ENCODE results near the gene C4A.

The C4A gene

DNA sequence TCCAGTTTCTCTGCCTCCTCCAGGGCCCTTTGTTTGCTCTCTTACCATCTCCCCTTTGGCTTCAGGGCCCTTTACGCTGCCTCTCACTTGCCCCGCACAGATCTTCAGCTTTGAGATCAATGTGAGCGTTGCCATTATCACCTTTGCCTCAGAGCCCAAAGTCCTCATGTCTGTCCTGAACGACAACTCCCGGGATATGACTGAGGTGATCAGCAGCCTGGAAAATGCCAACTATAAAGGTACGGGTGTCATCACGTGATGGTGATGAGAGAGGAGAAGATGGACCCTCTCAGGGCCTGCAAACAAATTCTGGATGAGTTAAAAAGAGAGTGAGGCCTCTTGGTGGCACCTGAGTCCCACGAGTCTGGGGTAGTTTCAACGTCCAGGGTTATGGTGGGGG is 46.0 kb upstream of the C4A start (continued):
- TF ChIP-seq ZNF510 (tag by site-specific recombination; IDR thresholded peaks at IDR 0.05; ENCODE audit: insufficient replicate concordance) = no peak
- no peak for TF ChIP-seq ZNF416 (tag by site-specific recombination; IDR thresholded peaks at IDR 0.05)
- no peak for TF ChIP-seq ZNF248 (tag by site-specific recombination; IDR thresholded peaks at IDR 0.05)
- TF ChIP-seq ZNF610 (tag by site-specific recombination; IDR thresholded peaks at IDR 0.05; ENCODE audit: borderline replicate concordance) = no peak
- no peak for TF ChIP-seq ZNF394 (tag by site-specific recombination; IDR thresholded peaks at IDR 0.05; ENCODE audit: borderline replicate concordance)
- TF ChIP-seq, protein P1, sequence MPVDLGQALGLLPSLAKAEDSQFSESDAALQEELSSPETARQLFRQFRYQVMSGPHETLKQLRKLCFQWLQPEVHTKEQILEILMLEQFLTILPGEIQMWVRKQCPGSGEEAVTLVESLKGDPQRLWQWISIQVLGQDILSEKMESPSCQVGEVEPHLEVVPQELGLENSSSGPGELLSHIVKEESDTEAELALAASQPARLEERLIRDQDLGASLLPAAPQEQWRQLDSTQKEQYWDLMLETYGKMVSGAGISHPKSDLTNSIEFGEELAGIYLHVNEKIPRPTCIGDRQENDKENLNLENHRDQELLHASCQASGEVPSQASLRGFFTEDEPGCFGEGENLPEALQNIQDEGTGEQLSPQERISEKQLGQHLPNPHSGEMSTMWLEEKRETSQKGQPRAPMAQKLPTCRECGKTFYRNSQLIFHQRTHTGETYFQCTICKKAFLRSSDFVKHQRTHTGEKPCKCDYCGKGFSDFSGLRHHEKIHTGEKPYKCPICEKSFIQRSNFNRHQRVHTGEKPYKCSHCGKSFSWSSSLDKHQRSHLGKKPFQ (tag by site-specific recombination; IDR thresholded peaks at IDR 0.05) = no peak

DNA sequence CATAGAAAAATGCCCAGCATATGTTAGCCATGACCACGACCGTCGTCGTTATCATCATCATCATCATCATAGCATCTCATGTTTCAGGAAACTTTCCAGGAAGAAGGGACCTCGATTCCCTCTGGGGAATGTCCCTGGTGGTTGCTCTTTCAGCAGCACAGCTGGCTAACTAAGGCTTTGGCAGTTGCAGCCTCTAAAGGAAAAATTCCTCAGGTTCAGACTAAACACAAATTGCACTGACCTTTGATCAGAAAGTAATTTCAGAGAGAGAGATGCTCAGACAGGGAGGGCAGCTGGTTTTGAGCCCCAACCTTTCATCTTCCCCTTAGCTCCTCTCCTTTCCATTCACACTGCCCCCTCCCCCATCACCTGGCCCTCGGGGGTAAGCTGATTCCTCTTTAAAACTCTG is 41.6 kb upstream of the C4A start:
- Histone ChIP-seq H3K4me1 (ENCODE audit: control insufficient read depth, insufficient read depth, low read length) (peaks cover 5% of the 10 kb centered on the region; the same call in 1 of the 2 replicates), H3K9me3 (ENCODE audit: control insufficient read depth, insufficient read depth, low read depth, low read length) (no peaks in the 10 kb centered on the region), H3K27ac (ENCODE audit: extremely low read depth, low read depth, low read length) (no peak overlapping the region), H3K36me3 (ENCODE audit: control insufficient read depth in 2 of 2, insufficient read depth in 1 of 2, low read length in 2 of 2) (no peaks in the 10 kb centered on the region), H3K4me3 (ENCODE audit: low read depth, low read length) (no peak overlapping the region)
- POLR2A ChIA-PET = interaction anchor here (1.1 to 2.6 kb wide), 3 partner anchors 10 to 32 kb away, joined by 5 to 17 read pairs (median 5); partner anchors contain the start of gene DXO
- 0 out of 2 replicates have a peak, but pooled peaks have one; percentile 22 for TF ChIP-seq FEZF1 (tag by site-specific recombination; IDR thresholded peaks at IDR 0.05)
- TF ChIP-seq ZNF335 (tag by site-specific recombination; conservative IDR thresholded peaks at IDR 0.05) = peak; percentile 43
- TF ChIP-seq, protein P2, sequence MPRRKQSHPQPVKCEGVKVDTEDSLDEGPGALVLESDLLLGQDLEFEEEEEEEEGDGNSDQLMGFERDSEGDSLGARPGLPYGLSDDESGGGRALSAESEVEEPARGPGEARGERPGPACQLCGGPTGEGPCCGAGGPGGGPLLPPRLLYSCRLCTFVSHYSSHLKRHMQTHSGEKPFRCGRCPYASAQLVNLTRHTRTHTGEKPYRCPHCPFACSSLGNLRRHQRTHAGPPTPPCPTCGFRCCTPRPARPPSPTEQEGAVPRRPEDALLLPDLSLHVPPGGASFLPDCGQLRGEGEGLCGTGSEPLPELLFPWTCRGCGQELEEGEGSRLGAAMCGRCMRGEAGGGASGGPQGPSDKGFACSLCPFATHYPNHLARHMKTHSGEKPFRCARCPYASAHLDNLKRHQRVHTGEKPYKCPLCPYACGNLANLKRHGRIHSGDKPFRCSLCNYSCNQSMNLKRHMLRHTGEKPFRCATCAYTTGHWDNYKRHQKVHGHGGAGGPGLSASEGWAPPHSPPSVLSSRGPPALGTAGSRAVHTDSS (tag by site-specific recombination; IDR thresholded peaks at IDR 0.05) = peak; percentile 75
- no peak for TF ChIP-seq ZBTB1 (tag by site-specific recombination; IDR thresholded peaks at IDR 0.05)
- CTCF ChIA-PET = interaction anchor here (0.5 to 7.7 kb wide), 5 partner anchors 10 to 356 kb away, joined by 3 to 70 read pairs (median 3); no protein-coding TSS in a partner anchor

DNA sequence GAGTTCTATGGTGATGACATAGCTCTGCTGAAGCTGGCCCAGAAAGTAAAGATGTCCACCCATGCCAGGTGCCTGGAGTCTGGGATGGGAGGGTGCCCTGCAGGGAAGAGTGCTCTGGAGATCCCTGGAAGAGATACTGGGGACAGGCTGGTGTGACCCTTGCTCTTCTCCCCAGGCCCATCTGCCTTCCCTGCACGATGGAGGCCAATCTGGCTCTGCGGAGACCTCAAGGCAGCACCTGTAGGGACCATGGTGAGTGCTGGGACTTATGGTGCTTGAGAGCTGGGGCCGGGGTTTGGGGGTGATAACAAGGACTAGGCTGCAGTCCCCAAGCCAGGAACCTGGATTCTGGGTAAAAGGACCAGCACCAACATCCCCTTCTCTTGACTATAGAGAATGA is 38.1 kb upstream of the C4A start:
- POLR2A ChIA-PET = interaction anchor here (1.1 kb wide), 1 partner anchor 28 kb away, joined by 3 read pairs; the partner anchor contains the start of gene DXO
- H3K36me3 ChIP-seq (ENCODE audit: control insufficient read depth in 2 of 2, insufficient read depth in 1 of 2, low read length in 2 of 2) = no peaks in the 10 kb centered on the region
- CTCF ChIA-PET = interaction anchor here (7.7 kb wide), 1 partner anchor 8 kb away, joined by 70 read pairs; no protein-coding TSS in a partner anchor
- TF ChIP-seq KLF8 (tag by site-specific recombination; IDR thresholded peaks at IDR 0.05) (no peak), ZNF23 (tag by site-specific recombination; IDR thresholded peaks at IDR 0.05; ENCODE audit: borderline replicate concordance) (no peak), ZNF658 (tag by site-specific recombination; IDR thresholded peaks at IDR 0.05) (no peak), ZNF600 (tag by site-specific recombination; IDR thresholded peaks at IDR 0.05) (no peak)
- no peaks in the 10 kb centered on the region for H3K9me3 ChIP-seq (ENCODE audit: control insufficient read depth, insufficient read depth, low read depth, low read length)
- H3K27ac ChIP-seq (ENCODE audit: extremely low read depth, low read depth, low read length) = no peak overlapping the region
- no peak overlapping the region for H3K4me3 ChIP-seq (ENCODE audit: low read depth, low read length)
- peaks cover 5% of the 10 kb centered on the region; the same call in 1 of the 2 replicates for H3K4me1 ChIP-seq (ENCODE audit: control insufficient read depth, insufficient read depth, low read length)

DNA sequence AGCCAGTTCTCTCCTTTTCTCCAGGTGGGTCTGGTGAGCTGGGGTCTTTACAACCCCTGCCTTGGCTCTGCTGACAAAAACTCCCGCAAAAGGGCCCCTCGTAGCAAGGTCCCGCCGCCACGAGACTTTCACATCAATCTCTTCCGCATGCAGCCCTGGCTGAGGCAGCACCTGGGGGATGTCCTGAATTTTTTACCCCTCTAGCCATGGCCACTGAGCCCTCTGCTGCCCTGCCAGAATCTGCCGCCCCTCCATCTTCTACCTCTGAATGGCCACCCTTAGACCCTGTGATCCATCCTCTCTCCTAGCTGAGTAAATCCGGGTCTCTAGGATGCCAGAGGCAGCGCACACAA is 36.7 kb upstream of the C4A start:
- Histone ChIP-seq H3K4me3 (ENCODE audit: low read depth, low read length) (no peak overlapping the region), H3K9me3 (ENCODE audit: control insufficient read depth, insufficient read depth, low read depth, low read length) (no peaks in the 10 kb centered on the region), H3K27ac (ENCODE audit: extremely low read depth, low read depth, low read length) (no peak overlapping the region), H3K36me3 (ENCODE audit: control insufficient read depth in 2 of 2, insufficient read depth in 1 of 2, low read length in 2 of 2) (no peaks in the 10 kb centered on the region), H3K4me1 (ENCODE audit: control insufficient read depth, insufficient read depth, low read length) (peaks cover 5% of the 10 kb centered on the region; the same call in 1 of the 2 replicates)
- CTCF ChIA-PET = interaction anchor here (1.1 kb wide), 1 partner anchor 15 kb away, joined by 4 read pairs; no protein-coding TSS in a partner anchor
- POLR2A ChIA-PET = interaction anchor here (0.6 to 1.7 kb wide), 3 partner anchors 38 to 118 kb away, joined by 3 to 6 read pairs (median 4); partner anchors contain the start of gene HSPA1B
- TF ChIP-seq, protein P3, sequence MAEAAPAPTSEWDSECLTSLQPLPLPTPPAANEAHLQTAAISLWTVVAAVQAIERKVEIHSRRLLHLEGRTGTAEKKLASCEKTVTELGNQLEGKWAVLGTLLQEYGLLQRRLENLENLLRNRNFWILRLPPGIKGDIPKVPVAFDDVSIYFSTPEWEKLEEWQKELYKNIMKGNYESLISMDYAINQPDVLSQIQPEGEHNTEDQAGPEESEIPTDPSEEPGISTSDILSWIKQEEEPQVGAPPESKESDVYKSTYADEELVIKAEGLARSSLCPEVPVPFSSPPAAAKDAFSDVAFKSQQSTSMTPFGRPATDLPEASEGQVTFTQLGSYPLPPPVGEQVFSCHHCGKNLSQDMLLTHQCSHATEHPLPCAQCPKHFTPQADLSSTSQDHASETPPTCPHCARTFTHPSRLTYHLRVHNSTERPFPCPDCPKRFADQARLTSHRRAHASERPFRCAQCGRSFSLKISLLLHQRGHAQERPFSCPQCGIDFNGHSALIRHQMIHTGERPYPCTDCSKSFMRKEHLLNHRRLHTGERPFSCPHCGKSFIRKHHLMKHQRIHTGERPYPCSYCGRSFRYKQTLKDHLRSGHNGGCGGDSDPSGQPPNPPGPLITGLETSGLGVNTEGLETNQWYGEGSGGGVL (tag by site-specific recombination; IDR thresholded peaks at IDR 0.05) = no peak
- no peak for TF ChIP-seq ZFP41 (tag by site-specific recombination; IDR thresholded peaks at IDR 0.05; ENCODE audit: borderline replicate concordance)
- TF ChIP-seq ZNF404 (tag by site-specific recombination; IDR thresholded peaks at IDR 0.05) = no peak
- TF ChIP-seq PRDM1 (tag by site-specific recombination; IDR thresholded peaks at IDR 0.05) = no peak
- TF ChIP-seq, protein P4, sequence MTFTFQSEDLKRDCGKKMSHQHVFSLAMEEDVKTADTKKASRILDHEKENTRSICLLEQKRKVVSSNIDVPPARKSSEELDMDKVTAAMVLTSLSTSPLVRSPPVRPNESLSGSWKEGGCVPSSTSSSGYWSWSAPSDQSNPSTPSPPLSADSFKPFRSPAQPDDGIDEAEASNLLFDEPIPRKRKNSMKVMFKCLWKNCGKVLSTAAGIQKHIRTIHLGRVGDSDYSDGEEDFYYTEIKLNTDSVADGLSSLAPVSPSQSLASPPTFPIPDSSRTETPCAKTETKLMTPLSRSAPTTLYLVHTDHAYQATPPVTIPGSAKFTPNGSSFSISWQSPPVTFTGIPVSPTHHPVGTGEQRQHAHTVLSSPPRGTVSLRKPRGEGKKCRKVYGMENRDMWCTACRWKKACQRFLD (tag by site-specific recombination; IDR thresholded peaks at IDR 0.05) = no peak
- no peak for TF ChIP-seq KLF1 (tag by site-specific recombination; IDR thresholded peaks at IDR 0.05)
- no peak for TF ChIP-seq ZNF560 (tag by site-specific recombination; IDR thresholded peaks at IDR 0.05; ENCODE audit: borderline replicate concordance)
- TF ChIP-seq ZBTB21 (tag by site-specific recombination; IDR thresholded peaks at IDR 0.05) = no peak
- no peak for TF ChIP-seq GLIS2 (tag by site-specific recombination; IDR thresholded peaks at IDR 0.05)
- TF ChIP-seq SALL2 (tag by site-specific recombination; IDR thresholded peaks at IDR 0.05; ENCODE audit: borderline replicate concordance) = no peak

Data from HEK293 (cell line).